Gastroesophageal sphincter (tissue), 4 donors: ENCODE data around the gene PANK1. TPM values are rescaled to one million over a fixed set of nuclear protein-coding genes. Genes with fewer than 3 reads are reported as not detected.

ENCODE experiments used
- ATAC-seq: fragments of 150-250 bp; one replicate; pipeline ENCODE4 v1.9.1; 2016; ENCODE audit warnings: mild to moderate bottlenecking, moderate library complexity
- H3K27ac ChIP-seq, 4 donors: fragments of 200-600 bp; sonication (generic) in 3 of 4; 1 replicate in 3 of 4; 2 replicates in 1 of 4; pipeline ENCODE4 v1.5.1; 2016 to 2019
- H3K27me3 ChIP-seq: fragments of 200-600 bp; sonication (generic); one replicate; pipeline ENCODE4 v1.5.1; 2019
- H3K36me3 ChIP-seq, 2 donors: fragments of 200-600 bp; sonication (generic); one replicate each; pipeline ENCODE4 v1.5.1; 2019; ENCODE audit warnings: control low read depth in 1 of 2
- H3K4me1 ChIP-seq, 3 donors: fragments of 200-600 bp; sonication (generic); 1 replicate in 2 of 3; 2 replicates in 1 of 3; pipeline ENCODE4 v1.5.1; 2016 to 2019; ENCODE audit warnings: control low read depth in 2 of 3
- H3K4me3 ChIP-seq, 2 donors: fragments of 200-600 bp; sonication (generic); one replicate each; pipeline ENCODE4 v1.5.1; 2019; ENCODE audit warnings: mild to moderate bottlenecking in 1 of 2, moderate library complexity in 1 of 2
- H3K9me3 ChIP-seq, 3 donors: fragments of 200-600 bp; sonication (generic); one replicate each; pipeline ENCODE4 v1.5.1; 2017 to 2019; ENCODE audit warnings: control low read depth in 2 of 3
- EP300 ChIP-seq: sonication (generic); formaldehyde crosslinking; IDR thresholded peaks from one replicate; pipeline ENCODE4 v1.6.1; 2017; ENCODE audit warnings: antibody characterized with exemption, mild to moderate bottlenecking
- POLR2A ChIP-seq, 2 donors: fragments of 450-650 bp; IDR thresholded peaks; one replicate each; pipeline ENCODE4 v1.6.1; 2017; ENCODE audit warnings: antibody characterized with exemption in 2 of 2, mild to moderate bottlenecking in 2 of 2, moderate library complexity in 1 of 2
- POLR2AphosphoS5 ChIP-seq: sonication (generic); formaldehyde crosslinking; IDR thresholded peaks from one replicate; pipeline ENCODE4 v1.6.1; 2017; ENCODE audit warnings: antibody characterized with exemption
- WGBS, 2 donors: methylation state at CpG; one replicate each; pipeline ENCODE4 v1.1.5; 2018; ENCODE audit warnings: low coverage in 1 of 2; 5-methylcytosine and 5-hydroxymethylcytosine counted together
- total RNA-seq, 4 donors: library from RNA; depleted of rRNA; stranded (reverse); fragments of >200 nt; gene quantifications; one replicate each; pipeline ENCODE4 v1.1.0, GENCODE V29; 2016
- TF ChIP-seq, protein P1 (sequence below), 4 experiments: fragments of 200-600 bp in 2 of 4; fragments of 450-650 bp in 2 of 4; sonication (generic) in 1 of 4; IDR thresholded peaks; one replicate each; pipeline ENCODE4 v1.5.1; 2017 to 2019; ENCODE audit warnings: antibody characterized with exemption in 4 of 4, mild to moderate bottlenecking in 2 of 4, moderate library complexity in 2 of 4

Gene PANK1
- total RNA-seq, 4 donors from 2014 or later, result 3.6 to 4.9 (median 4.1) TPM

DNA sequence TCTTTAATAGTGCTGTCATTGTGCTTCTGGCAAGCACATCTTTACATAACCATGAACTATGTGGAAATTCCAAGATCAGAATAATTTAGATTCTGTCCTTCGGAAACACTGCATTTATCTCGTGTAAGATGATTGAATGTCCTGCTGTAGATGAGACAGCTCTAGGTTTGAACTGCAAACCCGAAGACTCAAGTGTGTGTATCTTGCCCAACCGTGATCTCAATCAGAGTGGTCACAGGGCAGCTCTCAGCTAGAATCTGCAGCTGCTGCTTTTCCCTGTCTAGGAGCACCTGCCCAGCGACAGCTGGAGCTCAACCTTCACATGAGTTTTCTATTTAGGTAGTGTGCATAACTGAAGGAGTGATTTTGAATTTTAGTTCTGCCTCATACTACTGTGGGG is 38.8 kb upstream of the PANK1 start:
- ATAC-seq, result no peak
- Histone ChIP-seq H3K27me3 (peaks cover 3% of the 10 kb centered on the region), H3K36me3 (no peaks in the 10 kb centered on the region), H3K4me1 (no peaks in the 10 kb centered on the region), H3K4me3 (no peak overlapping the region), H3K9me3 (no peaks in the 10 kb centered on the region), H3K27ac (no peak overlapping the region)
- TF ChIP-seq POLR2A (IDR thresholded peaks at IDR 0.05) (no peak), POLR2AphosphoS5 (no peak), EP300 (no peak)
- TF ChIP-seq, protein P1, sequence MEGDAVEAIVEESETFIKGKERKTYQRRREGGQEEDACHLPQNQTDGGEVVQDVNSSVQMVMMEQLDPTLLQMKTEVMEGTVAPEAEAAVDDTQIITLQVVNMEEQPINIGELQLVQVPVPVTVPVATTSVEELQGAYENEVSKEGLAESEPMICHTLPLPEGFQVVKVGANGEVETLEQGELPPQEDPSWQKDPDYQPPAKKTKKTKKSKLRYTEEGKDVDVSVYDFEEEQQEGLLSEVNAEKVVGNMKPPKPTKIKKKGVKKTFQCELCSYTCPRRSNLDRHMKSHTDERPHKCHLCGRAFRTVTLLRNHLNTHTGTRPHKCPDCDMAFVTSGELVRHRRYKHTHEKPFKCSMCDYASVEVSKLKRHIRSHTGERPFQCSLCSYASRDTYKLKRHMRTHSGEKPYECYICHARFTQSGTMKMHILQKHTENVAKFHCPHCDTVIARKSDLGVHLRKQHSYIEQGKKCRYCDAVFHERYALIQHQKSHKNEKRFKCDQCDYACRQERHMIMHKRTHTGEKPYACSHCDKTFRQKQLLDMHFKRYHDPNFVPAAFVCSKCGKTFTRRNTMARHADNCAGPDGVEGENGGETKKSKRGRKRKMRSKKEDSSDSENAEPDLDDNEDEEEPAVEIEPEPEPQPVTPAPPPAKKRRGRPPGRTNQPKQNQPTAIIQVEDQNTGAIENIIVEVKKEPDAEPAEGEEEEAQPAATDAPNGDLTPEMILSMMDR (IDR thresholded peaks at IDR 0.05), result no peak
- WGBS, 2 donors, result 48 to 61% methylated on average over 3 to 4 of the region's 5 CpGs

DNA sequence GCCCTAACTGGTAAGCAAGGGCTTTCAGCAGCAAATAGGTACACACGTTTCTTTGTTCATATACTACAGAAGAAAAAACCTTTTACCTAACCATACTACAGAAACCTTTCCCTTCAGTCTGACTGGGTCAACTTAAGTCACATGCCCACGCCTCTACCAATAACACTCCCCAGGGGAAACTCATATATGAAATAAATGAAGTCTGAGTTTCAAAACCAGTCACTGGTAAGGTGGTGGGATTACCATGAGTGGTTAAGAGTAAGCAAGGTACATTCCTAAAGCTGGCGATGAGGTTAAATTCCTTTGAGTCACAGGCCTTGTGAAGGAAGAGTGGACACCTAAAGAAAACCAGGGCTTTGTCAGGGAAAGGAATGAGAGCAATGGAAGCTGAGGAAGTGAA is 34.9 kb upstream of the PANK1 start:
- Histone ChIP-seq H3K27me3 (peaks cover 3% of the 10 kb centered on the region), H3K4me3 (no peak overlapping the region), H3K4me1 (no peaks in the 10 kb centered on the region), H3K36me3 (no peaks in the 10 kb centered on the region), H3K27ac (no peak overlapping the region), H3K9me3 (no peaks in the 10 kb centered on the region)
- TF ChIP-seq POLR2A (IDR thresholded peaks at IDR 0.05) (no peak), POLR2AphosphoS5 (no peak), EP300 (no peak)
- TF ChIP-seq, protein P1 (IDR thresholded peaks at IDR 0.05), result no peak
- 91 to 100% methylated on average over 1 to 3 of the region's 3 CpGs for WGBS, 2 donors
- ATAC-seq, result no peak

DNA sequence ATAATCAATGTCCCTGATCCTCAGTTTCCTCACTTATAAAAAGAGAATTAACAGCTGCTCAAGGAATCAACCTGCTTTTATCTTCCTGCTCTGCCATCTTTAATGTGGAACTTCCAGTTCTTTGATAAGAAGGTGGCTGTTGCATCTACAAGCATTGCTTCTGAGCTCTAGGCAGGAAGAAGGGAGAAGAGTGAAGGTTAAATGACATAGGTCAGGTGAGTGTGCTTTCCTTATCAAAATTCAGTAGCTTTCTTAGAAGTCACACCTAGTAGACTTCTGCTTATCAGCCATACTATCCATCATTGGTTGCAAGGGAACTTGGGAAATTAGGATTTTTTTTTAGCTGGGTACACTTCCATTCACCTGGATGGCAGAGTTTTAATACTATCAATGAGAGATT is 32.3 kb upstream of the PANK1 start:
- H3K4me3 ChIP-seq, result no peak overlapping the region
- TF ChIP-seq EP300, result no peak
- no peak for TF ChIP-seq POLR2AphosphoS5
- TF ChIP-seq, protein P1 (IDR thresholded peaks at IDR 0.05), result no peak
- no peak for TF ChIP-seq POLR2A (IDR thresholded peaks at IDR 0.05)
- no peak overlapping the region for H3K27ac ChIP-seq
- no peaks in the 10 kb centered on the region for H3K4me1 ChIP-seq
- peaks cover 3% of the 10 kb centered on the region for H3K27me3 ChIP-seq
- H3K9me3 ChIP-seq, result no peaks in the 10 kb centered on the region
- H3K36me3 ChIP-seq, result no peaks in the 10 kb centered on the region
- ATAC-seq, result no peak

DNA sequence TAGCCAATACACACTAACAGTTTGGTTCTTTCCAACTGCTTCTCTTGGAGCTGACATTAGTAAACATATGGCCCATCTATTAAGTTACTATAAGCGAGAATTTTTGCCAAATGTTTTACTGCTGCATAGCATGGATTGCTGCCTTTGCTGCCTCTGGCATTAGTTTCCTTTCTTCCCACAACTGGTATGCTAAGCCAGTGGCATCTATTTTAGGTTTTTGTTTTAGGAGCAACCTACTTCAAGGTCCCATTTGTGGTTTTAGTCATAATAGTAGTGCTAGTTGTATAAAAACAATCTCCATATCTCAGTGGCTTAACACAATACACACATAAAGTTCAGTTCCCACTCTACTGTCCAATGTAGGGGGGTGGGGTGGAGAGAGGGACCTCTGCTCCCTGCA is 25.9 kb upstream of the PANK1 start:
- no peak overlapping the region for H3K27ac ChIP-seq
- no peaks in the 10 kb centered on the region for H3K9me3 ChIP-seq
- no peaks in the 10 kb centered on the region for H3K4me1 ChIP-seq
- WGBS, 2 donors, result 67 to 100% methylated on average over 1 of the region's 1 CpG
- no peak for TF ChIP-seq POLR2A (IDR thresholded peaks at IDR 0.05)
- H3K27me3 ChIP-seq, result no peaks in the 10 kb centered on the region
- ATAC-seq, result no peak
- H3K36me3 ChIP-seq, result no peaks in the 10 kb centered on the region
- H3K4me3 ChIP-seq, result no peak overlapping the region

DNA sequence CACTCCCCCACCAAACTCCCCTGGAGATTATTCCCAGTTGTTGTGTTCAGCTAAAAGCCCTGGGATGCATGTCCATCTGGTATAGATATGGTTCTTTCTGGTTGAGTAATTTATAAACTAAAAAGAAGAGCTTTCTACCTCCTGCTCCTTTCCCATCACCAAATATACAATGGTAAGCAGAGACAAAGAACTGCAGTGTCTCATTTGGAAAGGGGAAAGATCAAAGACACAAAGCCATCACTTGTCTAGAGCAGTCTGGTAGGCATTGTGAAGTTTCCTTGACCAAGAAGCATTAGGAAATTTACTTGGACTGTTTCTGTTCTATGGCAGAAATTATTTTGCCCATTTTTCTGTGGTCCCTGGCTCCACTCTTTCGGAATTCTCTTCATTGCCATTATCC is 24.9 kb upstream of the PANK1 start:
- H3K4me1 ChIP-seq, result no peaks in the 10 kb centered on the region
- no peaks in the 10 kb centered on the region for H3K27me3 ChIP-seq
- WGBS, 2 donors, result 64 to 80% methylated on average over 1 of the region's 1 CpG

More for the DNA sequence above, 24.9 kb upstream of the PANK1 start:
- Histone ChIP-seq H3K4me3 (no peak overlapping the region), H3K36me3 (no peaks in the 10 kb centered on the region), H3K9me3 (no peaks in the 10 kb centered on the region), H3K27ac (no peak overlapping the region)
- TF ChIP-seq EP300 (no peak), POLR2AphosphoS5 (no peak), POLR2A (IDR thresholded peaks at IDR 0.05) (no peak)
- TF ChIP-seq, protein P1 (IDR thresholded peaks at IDR 0.05), result no peak
- ATAC-seq, result no peak
